Measurements from ENCODE around the gene NEMP2. TPM values are rescaled to one million over a fixed set of nuclear protein-coding genes. Genes with fewer than 3 reads are reported as not detected.
"Not testable (repeated sequence)": the region's sequence is repeated elsewhere in the genome, so short reads cannot be mapped to it uniquely, and the experiment has no call there.

NEMP2 gene
- total RNA-seq, 2 experiments from 2014 or later, result 16.2 to 23.1 TPM

- DNase-seq (no peak), ATAC-seq (ENCODE audit: low read depth) (no peak)
- Mint-ChIP-seq H3K27me3 (no peaks in the 10 kb centered on the region), H3K4me1 (peaks cover 13% of the 10 kb centered on the region), H3K4me3 (no peak overlapping the region), H3K36me3 (peaks cover 76% of the 10 kb centered on the region), H3K9me3 (peaks cover 15% of the 10 kb centered on the region), H3K27ac (no peak overlapping the region)
- POLR2A ChIA-PET, result no interaction called here
Measured at GRCh38 chr2:190488516-190489233, 45.8 kb downstream of the NEMP2 start.

- no peaks in the 10 kb centered on the region for H3K27me3 Mint-ChIP-seq
Measured at GRCh38 chr2:190486037-190486623, 48.4 kb downstream of the NEMP2 start.

DNA sequence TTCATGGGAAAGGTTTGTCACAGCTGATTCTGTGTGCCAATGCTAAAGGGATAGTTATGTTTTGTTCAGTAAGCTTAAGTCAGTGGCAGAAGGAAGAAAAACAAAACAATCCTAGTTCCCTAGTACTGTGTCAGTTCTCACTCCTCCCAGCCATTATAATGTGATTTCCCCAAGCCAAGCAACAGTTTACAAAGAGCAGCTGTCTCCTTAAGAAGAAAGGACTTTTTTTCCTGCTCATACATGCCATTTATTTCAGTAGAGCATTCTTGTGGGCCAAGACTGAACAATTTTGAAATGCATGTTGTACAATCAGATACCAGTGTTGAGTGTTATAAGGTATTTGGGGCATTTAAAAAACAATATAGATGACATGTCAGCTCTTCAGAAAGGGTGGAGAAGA lies 52.1 kb downstream of the NEMP2 start:
- no peaks in the 10 kb centered on the region for H3K9me3 Mint-ChIP-seq
- no peaks in the 10 kb centered on the region for H3K4me1 Mint-ChIP-seq
- peaks cover 40% of the 10 kb centered on the region for H3K36me3 Mint-ChIP-seq
- no peak overlapping the region for H3K4me3 Mint-ChIP-seq
- H3K27ac Mint-ChIP-seq, result no peak overlapping the region
- DNase-seq (no peak), ATAC-seq (ENCODE audit: low read depth) (no peak)
- no peaks in the 10 kb centered on the region for H3K27me3 Mint-ChIP-seq
- POLR2A ChIA-PET, result no interaction called here

More at GRCh38 chr2:190486037-190486623, 48.4 kb downstream of the NEMP2 start:
- H3K4me3 Mint-ChIP-seq, result no peak overlapping the region
- no peak overlapping the region for H3K27ac Mint-ChIP-seq
- ATAC-seq (ENCODE audit: low read depth) (no peak), DNase-seq (no peak)
- H3K9me3 Mint-ChIP-seq, result no peaks in the 10 kb centered on the region
- POLR2A ChIA-PET, result no interaction called here
- H3K36me3 Mint-ChIP-seq, result peaks cover 63% of the 10 kb centered on the region
- peaks cover 12% of the 10 kb centered on the region for H3K4me1 Mint-ChIP-seq

- H3K27ac Mint-ChIP-seq, result no peak overlapping the region
- no peaks in the 10 kb centered on the region for H3K27me3 Mint-ChIP-seq
- H3K9me3 Mint-ChIP-seq, result no peaks in the 10 kb centered on the region
- H3K36me3 Mint-ChIP-seq, result peaks cover 35% of the 10 kb centered on the region
- H3K4me3 Mint-ChIP-seq, result no peak overlapping the region
- ATAC-seq (ENCODE audit: low read depth) (no peak), DNase-seq (no peak)
- POLR2A ChIA-PET, result interaction anchor here (1.1 kb wide), 1 partner anchor 53 kb away, joined by 5 read pairs; the partner anchor contains the start of gene NEMP2
- H3K4me1 Mint-ChIP-seq, result no peaks in the 10 kb centered on the region
Measured at GRCh38 chr2:190481339-190481738, 53.2 kb downstream of the NEMP2 start.

DNA sequence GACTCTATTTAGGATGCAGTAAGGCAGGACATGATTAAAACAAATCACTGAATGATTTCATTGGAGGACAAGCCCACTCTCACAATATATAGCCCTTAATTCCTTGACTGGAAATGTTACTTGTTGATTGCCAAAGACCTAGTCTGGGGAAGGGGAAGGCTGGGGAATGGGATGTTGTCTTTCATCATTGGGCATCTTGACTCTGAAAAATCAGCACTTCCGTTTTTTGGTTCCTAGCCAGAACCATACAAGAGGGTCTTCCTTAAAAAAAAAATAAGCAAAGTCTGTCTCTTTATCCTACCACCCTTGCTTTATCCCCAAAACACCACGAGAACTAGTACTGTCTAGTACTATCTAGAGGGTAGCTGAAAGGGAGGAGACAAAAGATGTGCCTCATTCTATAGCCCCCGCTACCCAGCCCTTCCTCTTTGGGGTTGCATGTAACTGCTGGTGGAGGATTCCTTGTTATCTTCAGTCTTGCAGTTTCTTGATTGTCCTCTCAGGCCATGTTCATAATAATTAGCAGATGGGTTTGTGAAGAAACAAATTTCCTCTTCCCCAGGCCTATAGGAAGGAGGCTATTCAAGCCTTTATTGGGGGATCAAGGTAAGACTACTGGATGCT lies 55.8 kb downstream of the NEMP2 start:
- no peak overlapping the region for H3K27ac Mint-ChIP-seq
- no peaks in the 10 kb centered on the region for H3K4me1 Mint-ChIP-seq
- no peak for ATAC-seq (ENCODE audit: low read depth)
- no peaks in the 10 kb centered on the region for H3K27me3 Mint-ChIP-seq
- peaks cover 27% of the 10 kb centered on the region for H3K36me3 Mint-ChIP-seq
- peaks cover 3% of the 10 kb centered on the region for H3K9me3 Mint-ChIP-seq
- H3K4me3 Mint-ChIP-seq, result no peak overlapping the region
- POLR2A ChIA-PET, result no interaction called here
- DNase-seq, result no peak

DNA sequence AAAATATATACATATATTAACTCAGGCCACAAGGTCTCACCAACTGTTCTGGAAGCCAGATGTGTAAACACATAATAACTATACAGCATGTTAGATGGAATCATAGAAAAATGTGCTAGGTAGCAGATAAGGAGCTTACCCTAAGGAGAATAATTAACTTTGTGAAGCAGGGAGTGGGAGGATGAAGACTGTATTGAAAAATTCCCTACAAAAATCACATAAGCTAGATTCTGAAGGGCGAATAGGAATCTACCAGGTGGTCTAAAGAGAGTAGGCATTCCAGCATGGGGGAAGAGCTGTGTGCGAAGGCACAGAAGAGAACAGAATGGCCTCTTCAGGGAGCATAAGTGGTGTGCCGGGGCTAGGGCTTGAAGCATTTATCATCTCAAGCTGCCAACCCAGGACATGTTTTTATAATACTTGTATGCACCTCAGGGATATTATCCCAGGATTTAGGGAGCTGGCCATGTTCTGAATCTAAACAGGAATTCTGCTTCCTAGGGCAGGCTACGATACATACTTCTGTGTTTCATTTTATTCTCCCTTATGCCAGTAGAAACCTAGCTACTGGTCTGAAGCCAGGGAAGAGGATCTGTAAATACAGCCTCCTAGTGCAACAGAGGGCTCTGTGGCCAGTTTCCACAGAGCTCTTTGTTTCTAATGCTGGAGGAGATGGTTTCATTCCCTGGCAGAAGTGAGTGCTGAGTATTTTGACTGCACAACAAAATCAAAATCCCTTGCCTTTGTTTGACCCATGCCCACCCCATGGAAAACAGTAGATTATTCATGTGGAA lies 56.7 kb downstream of the NEMP2 start:
- Mint-ChIP-seq H3K36me3 (peaks cover 32% of the 10 kb centered on the region), H3K4me3 (no peak overlapping the region), H3K9me3 (peaks cover 4% of the 10 kb centered on the region), H3K27ac (no peak overlapping the region), H3K27me3 (no peaks in the 10 kb centered on the region), H3K4me1 (no peaks in the 10 kb centered on the region)
- ATAC-seq (ENCODE audit: low read depth) (no peak), DNase-seq (no peak)
- POLR2A ChIA-PET, result no interaction called here

DNA sequence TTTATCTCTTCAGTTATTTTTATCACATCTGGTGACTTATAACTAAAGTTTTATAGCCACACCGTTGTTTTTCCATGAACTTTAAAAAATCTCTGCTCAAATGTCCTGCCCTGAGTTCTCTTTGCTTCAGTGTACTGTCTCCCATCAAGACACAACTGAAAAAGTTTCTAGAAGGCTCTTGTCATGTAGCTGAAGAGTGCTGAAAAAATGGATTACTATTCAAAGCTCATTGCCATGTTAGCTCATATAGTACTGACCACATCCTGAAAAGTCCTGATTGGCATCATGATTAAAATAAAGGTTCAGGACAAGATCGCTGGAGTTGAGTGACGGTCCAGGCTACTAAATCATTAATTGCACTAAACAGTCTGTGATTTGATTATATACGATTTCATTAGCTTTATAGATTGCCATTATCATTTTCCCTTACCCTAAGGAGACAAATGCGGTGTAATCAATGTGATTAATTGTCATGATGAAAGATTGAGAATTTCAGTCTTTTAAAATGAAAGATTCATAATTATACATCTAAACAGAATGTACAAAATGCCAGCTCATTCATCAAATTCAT lies 64.2 kb downstream of the NEMP2 start:
- no peak overlapping the region for H3K27ac Mint-ChIP-seq
- peaks cover 12% of the 10 kb centered on the region for H3K9me3 Mint-ChIP-seq
- H3K4me3 Mint-ChIP-seq, result no peak overlapping the region
- H3K4me1 Mint-ChIP-seq, result peaks cover 15% of the 10 kb centered on the region
- no peak for ATAC-seq (ENCODE audit: low read depth)
- no peaks in the 10 kb centered on the region for H3K27me3 Mint-ChIP-seq
- peaks cover 60% of the 10 kb centered on the region for H3K36me3 Mint-ChIP-seq
- POLR2A ChIA-PET, result no interaction called here
- DNase-seq, result no peak

- Mint-ChIP-seq H3K27ac (no peak overlapping the region), H3K4me1 (peaks cover 17% of the 10 kb centered on the region), H3K4me3 (no peak overlapping the region), H3K27me3 (no peaks in the 10 kb centered on the region), H3K36me3 (peaks cover 61% of the 10 kb centered on the region), H3K9me3 (peaks cover 12% of the 10 kb centered on the region)
- no peak for DNase-seq
- ATAC-seq (ENCODE audit: low read depth), result no peak
- POLR2A ChIA-PET, result no interaction called here
Measured at GRCh38 chr2:190469771-190470170, 64.8 kb downstream of the NEMP2 start.

DNA sequence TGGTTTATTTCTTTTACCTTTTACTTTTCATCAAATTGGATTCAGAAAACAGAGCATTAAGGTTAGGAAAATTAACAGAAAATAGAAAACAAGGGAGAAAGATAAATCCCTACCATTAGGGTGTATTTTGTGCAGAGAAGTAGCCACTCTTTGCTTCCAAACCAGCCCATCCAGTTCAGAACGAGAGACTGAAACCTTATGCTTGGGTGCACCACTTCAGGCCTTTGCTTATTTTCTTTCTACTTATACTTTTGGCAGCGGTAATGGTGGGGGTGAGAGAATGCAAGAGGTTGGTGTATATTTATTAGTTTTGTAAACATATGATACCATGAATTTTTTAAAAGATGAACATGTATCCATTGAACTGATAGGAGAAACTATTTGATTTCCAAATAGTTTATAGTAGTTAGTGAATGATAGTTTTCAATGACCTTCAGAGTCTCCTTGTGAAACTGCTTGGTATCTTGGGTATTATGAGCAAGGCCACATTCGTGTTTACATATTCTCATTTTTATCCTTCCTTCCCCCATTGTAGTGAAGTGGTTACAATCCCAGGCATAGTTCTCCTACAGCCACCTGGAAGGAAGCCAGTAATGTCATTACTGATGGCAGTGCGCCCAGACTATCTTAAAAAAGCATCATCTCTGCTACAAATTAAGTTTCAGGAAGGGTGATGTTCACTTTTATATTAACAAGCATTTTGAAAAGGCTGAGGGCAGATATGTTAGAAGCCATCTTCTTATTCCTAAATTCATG lies 65.5 kb downstream of the NEMP2 start:
- Mint-ChIP-seq H3K36me3 (peaks cover 66% of the 10 kb centered on the region), H3K9me3 (peaks cover 12% of the 10 kb centered on the region), H3K4me1 (peaks cover 20% of the 10 kb centered on the region), H3K4me3 (no peak overlapping the region), H3K27ac (no peak overlapping the region), H3K27me3 (no peaks in the 10 kb centered on the region)
- ATAC-seq (ENCODE audit: low read depth) (no peak), DNase-seq (no peak)
- POLR2A ChIA-PET, result no interaction called here

DNA sequence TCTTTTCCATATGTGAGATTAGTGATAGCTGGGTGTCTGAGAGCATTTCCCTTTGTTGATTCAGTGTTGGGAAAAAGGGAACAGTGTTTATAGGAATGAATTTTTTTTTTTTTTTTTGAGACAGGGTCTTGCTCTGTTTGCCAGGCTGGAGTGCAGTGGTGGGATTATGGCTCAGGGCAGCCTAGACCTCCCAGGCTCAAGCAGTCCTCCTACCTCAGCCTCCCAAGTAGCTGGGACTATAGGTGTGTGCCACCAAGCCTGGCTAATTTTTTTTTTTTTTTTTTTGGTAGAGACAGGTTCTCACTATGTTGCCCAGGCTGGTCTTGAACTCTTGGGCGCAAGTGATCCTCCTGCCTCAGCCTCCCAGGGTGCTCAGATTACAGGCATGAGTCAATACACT lies 66.2 kb downstream of the NEMP2 start:
- H3K9me3 Mint-ChIP-seq; POLR2A ChIA-PET; ATAC-seq (ENCODE audit: low read depth); H3K4me3 Mint-ChIP-seq; H3K27ac Mint-ChIP-seq; DNase-seq; H3K27me3 Mint-ChIP-seq: not testable (repeated sequence)
- Mint-ChIP-seq H3K4me1 (peaks cover 20% of the 10 kb centered on the region), H3K36me3 (peaks cover 60% of the 10 kb centered on the region)

- Mint-ChIP-seq H3K9me3 (peaks cover 6% of the 10 kb centered on the region), H3K27ac (no peak overlapping the region), H3K27me3 (no peaks in the 10 kb centered on the region), H3K36me3 (peaks cover 57% of the 10 kb centered on the region), H3K4me1 (peaks cover 20% of the 10 kb centered on the region), H3K4me3 (no peak overlapping the region)
- no peak for DNase-seq
- POLR2A ChIA-PET, result no interaction called here
- ATAC-seq (ENCODE audit: low read depth), result no peak
Measured at GRCh38 chr2:190467575-190468083, 66.9 kb downstream of the NEMP2 start.

GRCh38 chr2:190466819-190467446 lies 67.6 kb downstream of the NEMP2 start:
- no peak for ATAC-seq (ENCODE audit: low read depth)
- no peaks in the 10 kb centered on the region for H3K9me3 Mint-ChIP-seq
- peaks cover 53% of the 10 kb centered on the region for H3K36me3 Mint-ChIP-seq
- H3K27ac Mint-ChIP-seq, result no peak overlapping the region
- POLR2A ChIA-PET, result no interaction called here
- peaks cover 22% of the 10 kb centered on the region for H3K4me1 Mint-ChIP-seq
- no peaks in the 10 kb centered on the region for H3K27me3 Mint-ChIP-seq
- H3K4me3 Mint-ChIP-seq, result no peak overlapping the region
- DNase-seq, result no peak

All from activated naive CD8-positive, alpha-beta T cell treated with anti-CD3 and anti-CD28 coated beads, Interleukin-2, amount 10 ng/mL, durations not matched to agents 7 days and 5 days (primary cell).